Measurements from ENCODE around the gene ARL6IP4. TPM values are rescaled to one million over a fixed set of nuclear protein-coding genes. Genes with fewer than 3 reads are reported as not detected.

Gene ARL6IP4
- total RNA-seq, 2 donors from 2014 or later = 232 to 257 TPM

DNA sequence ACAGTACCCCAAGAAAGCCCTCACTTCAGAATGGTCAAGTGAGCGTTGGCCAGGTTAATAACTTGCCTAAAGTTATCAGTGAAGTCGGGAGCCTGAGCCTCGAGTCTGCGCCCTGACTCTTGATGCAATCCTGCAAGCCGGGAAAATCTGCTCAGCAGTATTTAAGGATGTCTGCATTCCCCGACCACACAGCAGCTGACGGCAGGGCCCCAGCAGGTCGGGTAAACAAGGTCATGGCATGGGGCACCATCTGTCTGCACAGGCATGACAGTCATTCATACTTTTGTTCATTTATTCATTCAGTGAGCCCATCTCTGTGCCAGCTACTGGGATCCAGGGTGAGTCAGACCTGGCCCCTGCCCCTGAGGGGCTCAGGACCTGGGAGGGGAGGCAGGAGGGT, 25.3 kb upstream of the ARL6IP4 start:
- H3K36me3 ChIP-seq = no peaks in the 10 kb centered on the region
- DNase-seq (ENCODE audit: low spot score) = no peak
- TF ChIP-seq, protein P1, sequence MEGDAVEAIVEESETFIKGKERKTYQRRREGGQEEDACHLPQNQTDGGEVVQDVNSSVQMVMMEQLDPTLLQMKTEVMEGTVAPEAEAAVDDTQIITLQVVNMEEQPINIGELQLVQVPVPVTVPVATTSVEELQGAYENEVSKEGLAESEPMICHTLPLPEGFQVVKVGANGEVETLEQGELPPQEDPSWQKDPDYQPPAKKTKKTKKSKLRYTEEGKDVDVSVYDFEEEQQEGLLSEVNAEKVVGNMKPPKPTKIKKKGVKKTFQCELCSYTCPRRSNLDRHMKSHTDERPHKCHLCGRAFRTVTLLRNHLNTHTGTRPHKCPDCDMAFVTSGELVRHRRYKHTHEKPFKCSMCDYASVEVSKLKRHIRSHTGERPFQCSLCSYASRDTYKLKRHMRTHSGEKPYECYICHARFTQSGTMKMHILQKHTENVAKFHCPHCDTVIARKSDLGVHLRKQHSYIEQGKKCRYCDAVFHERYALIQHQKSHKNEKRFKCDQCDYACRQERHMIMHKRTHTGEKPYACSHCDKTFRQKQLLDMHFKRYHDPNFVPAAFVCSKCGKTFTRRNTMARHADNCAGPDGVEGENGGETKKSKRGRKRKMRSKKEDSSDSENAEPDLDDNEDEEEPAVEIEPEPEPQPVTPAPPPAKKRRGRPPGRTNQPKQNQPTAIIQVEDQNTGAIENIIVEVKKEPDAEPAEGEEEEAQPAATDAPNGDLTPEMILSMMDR (IDR thresholded peaks at IDR 0.05) = no peak
- TF ChIP-seq POLR2A (IDR thresholded peaks at IDR 0.05) (no peak), POLR2AphosphoS5 (IDR thresholded peaks at IDR 0.05) (no peak)
- no peaks in the 10 kb centered on the region for H3K27me3 ChIP-seq (replicated peaks; ENCODE audit: insufficient read depth)
- intact Hi-C loops (cut with DNase I) = no loop called here
- no peaks in the 10 kb centered on the region for H3K9me3 ChIP-seq
- no peak overlapping the region for H3K27ac ChIP-seq
- 73% methylated on average over 8 of the region's 8 CpGs for WGBS
- no peaks in the 10 kb centered on the region for H3K4me1 ChIP-seq (replicated peaks)
- H3K4me3 ChIP-seq = no peak overlapping the region

DNA sequence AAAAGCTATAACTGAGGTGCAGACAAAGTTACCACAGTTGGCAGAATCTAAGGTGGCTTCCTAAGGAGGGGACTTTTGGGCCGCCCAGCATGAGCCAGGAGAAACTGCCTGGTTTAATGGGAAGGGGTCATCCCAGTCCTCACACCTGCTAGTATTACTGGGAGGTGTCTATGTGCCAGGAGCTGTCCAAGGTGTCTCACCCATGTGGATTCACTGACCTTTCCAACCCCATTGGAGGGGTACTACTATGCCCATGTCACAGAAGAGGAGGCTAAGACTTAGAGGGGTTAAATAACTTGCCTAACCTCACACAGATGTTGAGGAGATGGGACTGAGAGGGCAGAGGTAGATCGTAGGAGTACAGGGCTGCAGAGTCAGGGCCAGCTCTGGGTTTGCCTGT, 24.4 kb upstream of the ARL6IP4 start:
- Histone ChIP-seq H3K36me3 (no peaks in the 10 kb centered on the region), H3K9me3 (no peaks in the 10 kb centered on the region), H3K27me3 (replicated peaks; ENCODE audit: insufficient read depth) (no peaks in the 10 kb centered on the region), H3K4me3 (no peak overlapping the region), H3K27ac (no peak overlapping the region), H3K4me1 (replicated peaks) (no peaks in the 10 kb centered on the region)
- no peak for DNase-seq (ENCODE audit: low spot score)
- 66% methylated on average over 2 of the region's 2 CpGs for WGBS
- TF ChIP-seq, protein P1 (IDR thresholded peaks at IDR 0.05) = no peak
- TF ChIP-seq POLR2A (IDR thresholded peaks at IDR 0.05) = no peak
- no peak for TF ChIP-seq POLR2AphosphoS5 (IDR thresholded peaks at IDR 0.05)
- intact Hi-C loops (cut with DNase I) = no loop called here

DNA sequence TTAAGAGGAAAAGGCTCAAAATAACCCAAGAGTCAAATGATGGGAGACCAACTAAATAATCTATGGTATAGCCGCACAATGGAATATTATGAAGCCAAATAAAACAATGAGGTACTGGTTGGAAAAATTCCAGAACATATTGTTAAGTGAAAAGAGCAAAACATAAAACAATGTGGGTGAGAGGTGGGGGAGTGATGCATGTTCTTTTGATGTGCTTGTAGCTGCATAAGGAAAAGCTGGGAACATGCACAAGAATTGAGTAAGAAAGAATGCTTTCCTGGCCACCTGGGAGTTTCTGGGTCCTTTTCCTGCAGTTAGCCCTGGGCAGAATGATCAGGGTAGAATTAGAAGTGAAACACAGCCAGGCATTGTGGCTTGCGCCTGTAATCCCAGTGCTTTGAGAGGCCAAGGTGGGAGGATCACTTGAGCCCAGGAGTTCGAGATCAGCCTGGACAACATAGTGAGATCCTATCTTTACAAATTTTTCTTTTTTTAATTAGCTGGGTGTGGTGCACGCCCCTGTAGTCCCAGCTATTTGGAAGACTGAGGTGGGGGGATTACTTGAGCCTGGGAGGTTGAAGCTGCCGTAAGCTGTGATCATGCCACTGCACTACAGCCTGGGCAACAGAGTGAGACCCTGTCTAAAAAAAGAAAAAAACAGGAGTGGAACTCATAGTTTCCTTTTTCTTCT, 22.1 kb upstream of the ARL6IP4 start:
- TF ChIP-seq POLR2AphosphoS5 (IDR thresholded peaks at IDR 0.05) (no peak), POLR2A (IDR thresholded peaks at IDR 0.05) (no peak)
- TF ChIP-seq, protein P1 (IDR thresholded peaks at IDR 0.05) = no peak
- Histone ChIP-seq H3K4me3 (no peak overlapping the region), H3K27me3 (replicated peaks; ENCODE audit: insufficient read depth) (no peaks in the 10 kb centered on the region), H3K36me3 (no peaks in the 10 kb centered on the region), H3K4me1 (replicated peaks) (no peaks in the 10 kb centered on the region), H3K9me3 (no peaks in the 10 kb centered on the region), H3K27ac (no peak overlapping the region)
- intact Hi-C loops (cut with DNase I) = no loop called here
- WGBS = 81% methylated on average over 5 of the region's 5 CpGs
- DNase-seq (ENCODE audit: low spot score) = no peak

DNA sequence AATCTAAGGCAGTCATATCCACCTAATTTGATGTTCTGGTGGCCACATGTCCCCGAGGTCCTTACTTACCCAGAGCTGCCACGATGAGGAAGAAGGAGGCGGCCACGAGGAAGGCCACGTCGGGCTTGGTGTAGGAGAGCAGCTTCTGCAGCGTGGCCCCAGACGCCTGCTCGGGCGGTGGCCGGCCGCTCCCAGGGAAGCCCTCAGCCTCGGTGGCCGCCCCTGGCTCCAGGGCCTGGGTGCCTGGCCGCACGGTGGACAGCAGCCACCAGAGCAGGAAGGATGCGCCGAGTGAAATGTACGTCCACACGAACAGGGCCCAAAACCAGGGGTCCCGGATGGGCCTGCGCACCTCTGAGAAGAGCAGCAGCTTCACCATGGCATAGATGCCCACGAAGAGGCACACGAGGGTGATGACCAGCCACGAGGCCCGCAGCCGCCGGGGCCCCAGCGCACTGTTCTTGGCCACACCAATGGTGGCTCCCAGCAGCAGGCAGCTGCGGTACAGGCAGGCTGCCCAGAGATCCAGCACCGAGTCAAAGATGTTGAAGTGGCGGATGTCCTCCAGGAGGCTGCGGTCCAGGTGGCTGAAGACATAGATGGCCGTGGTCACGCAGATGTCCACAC, 20.8 kb upstream of the ARL6IP4 start:
- Histone ChIP-seq H3K4me3 (no peak overlapping the region), H3K27me3 (replicated peaks; ENCODE audit: insufficient read depth) (no peaks in the 10 kb centered on the region), H3K36me3 (no peaks in the 10 kb centered on the region), H3K9me3 (no peaks in the 10 kb centered on the region), H3K27ac (no peak overlapping the region), H3K4me1 (replicated peaks) (no peaks in the 10 kb centered on the region)
- 93% methylated on average over 32 of the region's 35 CpGs for WGBS
- TF ChIP-seq POLR2A (IDR thresholded peaks at IDR 0.05) = no peak
- TF ChIP-seq, protein P1 (IDR thresholded peaks at IDR 0.05) = no peak
- no peak for TF ChIP-seq POLR2AphosphoS5 (IDR thresholded peaks at IDR 0.05)
- DNase-seq (ENCODE audit: low spot score) = no peak
- intact Hi-C loops (cut with DNase I) = no loop called here

DNA sequence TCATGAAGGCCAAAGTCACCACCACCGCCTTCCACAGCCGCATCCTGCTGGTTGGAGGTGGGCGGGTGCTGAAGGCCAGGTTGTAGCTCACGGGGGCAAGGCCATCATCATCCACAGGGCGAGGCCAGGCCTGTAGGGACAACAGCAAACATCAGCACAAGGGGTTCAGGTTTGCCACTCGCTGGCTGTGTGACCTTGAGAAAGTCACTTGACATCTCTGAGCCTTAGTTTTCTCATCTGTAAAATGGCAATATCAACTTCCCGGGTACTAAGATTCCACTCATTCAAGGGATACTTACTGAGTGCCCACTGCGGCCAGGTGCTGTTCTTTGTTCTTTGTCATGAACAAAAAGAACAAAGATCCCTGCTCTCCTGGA, 20.3 kb upstream of the ARL6IP4 start:
- Histone ChIP-seq H3K36me3 (no peaks in the 10 kb centered on the region), H3K9me3 (no peaks in the 10 kb centered on the region), H3K27ac (no peak overlapping the region), H3K4me3 (no peak overlapping the region), H3K4me1 (replicated peaks) (no peaks in the 10 kb centered on the region), H3K27me3 (replicated peaks; ENCODE audit: insufficient read depth) (no peaks in the 10 kb centered on the region)
- intact Hi-C loops (cut with DNase I) = no loop called here
- WGBS = 97% methylated on average over 8 of the region's 8 CpGs
- DNase-seq (ENCODE audit: low spot score) = no peak
- TF ChIP-seq, protein P1 (IDR thresholded peaks at IDR 0.05) = no peak
- no peak for TF ChIP-seq POLR2AphosphoS5 (IDR thresholded peaks at IDR 0.05)
- TF ChIP-seq POLR2A (IDR thresholded peaks at IDR 0.05) = no peak
